Duodenal mucosa (tissue), 2 donors: ENCODE measurements around the gene CFAP100.

Experiments used
- H3K27ac ChIP-seq: one replicate; pipeline ENCODE4 v1.7.0; 2013; ENCODE audit warnings: low read depth, low read length
- H3K27me3 ChIP-seq, 2 donors: one replicate each; pipeline ENCODE4 v1.7.0; 2013; ENCODE audit warnings: low read length in 2 of 2, control low read depth in 1 of 2; ENCODE audit not compliant: insufficient read depth in 2 of 2, control insufficient read depth in 1 of 2
- H3K36me3 ChIP-seq, 2 donors: one replicate each; pipeline ENCODE4 v1.7.0; 2013; ENCODE audit warnings: low read length in 2 of 2, control low read depth in 1 of 2; ENCODE audit not compliant: insufficient read depth in 2 of 2, control insufficient read depth in 1 of 2
- H3K4me1 ChIP-seq, 2 donors: one replicate each; pipeline ENCODE4 v1.7.0; 2013; ENCODE audit warnings: low read length in 2 of 2, control low read depth in 1 of 2; ENCODE audit not compliant: insufficient read depth in 2 of 2, control insufficient read depth in 1 of 2
- H3K4me3 ChIP-seq, 2 donors: one replicate each; pipeline ENCODE4 v1.7.0; 2013; ENCODE audit warnings: low read length in 2 of 2, low read depth in 1 of 2
- H3K9ac ChIP-seq, 2 donors: one replicate each; pipeline ENCODE4 v1.7.0; 2013; ENCODE audit warnings: low read length in 2 of 2, low read depth in 1 of 2
- H3K9me3 ChIP-seq, 2 donors: one replicate each; pipeline ENCODE4 v1.7.0; 2013; ENCODE audit warnings: low read length in 2 of 2, control low read depth in 1 of 2; ENCODE audit not compliant: control insufficient read depth in 1 of 2

CFAP100 gene

DNA sequence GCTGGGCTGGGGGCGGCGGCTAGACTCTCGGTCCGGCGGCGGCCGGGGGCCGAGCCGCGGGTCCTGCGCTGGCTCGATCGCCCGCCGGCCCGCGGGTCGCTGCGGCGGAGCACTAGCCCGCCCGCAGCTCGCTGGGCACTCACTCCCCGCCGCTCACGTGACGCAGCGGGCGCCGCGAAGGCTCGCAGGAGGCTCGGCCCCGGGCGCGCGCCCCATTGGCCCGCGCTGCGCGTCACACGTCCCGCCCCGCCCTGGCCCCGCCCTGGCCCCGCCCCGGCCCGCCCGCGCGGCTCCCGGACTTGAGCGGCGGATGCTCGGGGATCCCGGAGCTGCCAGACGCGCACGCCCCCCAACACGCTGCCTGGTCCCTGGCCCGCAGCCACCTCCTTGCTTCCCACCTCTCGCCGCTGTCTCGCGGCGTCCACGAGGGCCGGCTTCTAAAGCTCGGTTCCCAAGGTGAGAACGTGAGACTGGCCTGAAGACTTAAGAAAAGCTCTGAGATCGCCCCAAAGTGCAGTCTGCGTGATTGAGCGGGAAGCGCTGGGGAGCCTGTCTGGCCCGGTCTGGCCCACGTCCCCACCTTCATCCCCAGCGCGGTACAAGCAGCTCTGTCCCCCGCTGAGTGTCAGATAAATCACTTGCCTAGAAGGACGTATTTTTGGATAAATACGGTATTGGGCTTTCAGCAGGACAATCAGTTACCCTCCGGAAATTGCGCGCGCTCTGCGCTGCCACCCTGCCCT lies 37.2 kb upstream of the CFAP100 start, which contains the start of gene KLF15:
Gene KLF15, minus strand, starts transcription at position 114 of the 743 bp plus-strand sequence. CDS start 4,486 bp downstream, outside the sequence.
- H3K4me3 ChIP-seq = peak within 1 kb of the TSS; percentile 79 to 83
- H3K4me1 ChIP-seq = peaks cover 10 to 11% of the 10 kb centered on the region in 2 donors
- H3K9ac ChIP-seq = peak within 1 kb of the TSS; percentile 51 to 73
- H3K27me3 ChIP-seq = peaks cover 33 to 35% of the 10 kb centered on the region in 2 donors
- peak within 1 kb of the TSS; percentile 78 for H3K27ac ChIP-seq
- no peaks in the 10 kb centered on the region for H3K36me3 ChIP-seq
- H3K9me3 ChIP-seq = no peaks in the 10 kb centered on the region

DNA sequence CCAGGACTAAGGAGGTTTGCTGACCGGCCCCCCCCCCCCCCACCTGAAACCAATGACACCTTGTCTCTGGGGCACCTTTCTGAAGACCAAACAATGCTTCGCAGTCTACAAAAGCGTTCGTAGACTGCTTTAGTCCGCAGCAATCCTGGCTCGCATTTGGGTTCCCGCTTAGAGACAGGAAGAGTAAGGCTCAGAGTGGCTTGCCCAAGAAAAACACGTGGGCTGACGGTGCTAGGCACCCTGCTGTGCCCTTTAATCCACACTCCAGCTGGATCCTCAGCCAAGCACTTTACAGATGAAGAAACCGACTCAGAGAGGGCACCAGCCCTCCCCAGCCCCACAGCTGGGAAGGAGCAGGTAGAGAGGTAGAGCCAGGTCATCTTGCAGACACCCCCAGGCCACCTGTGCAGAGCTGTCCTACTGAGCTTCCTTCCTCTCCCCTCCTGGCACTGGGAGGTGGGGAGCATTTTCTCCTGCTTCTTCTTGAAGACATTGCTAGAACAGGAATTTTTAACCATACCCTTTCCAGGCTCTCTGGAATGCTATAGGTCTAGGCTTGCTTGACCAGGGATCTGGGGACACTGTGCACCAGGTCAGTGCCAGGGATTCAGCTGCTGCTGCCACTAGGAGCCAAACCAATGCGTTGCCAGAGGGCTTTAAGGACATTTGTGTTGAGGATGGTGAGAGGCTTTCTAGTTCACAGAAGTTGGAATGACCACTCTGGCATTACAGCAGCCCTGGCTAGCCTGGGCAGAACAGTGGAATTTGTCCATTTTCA lies 36.5 kb upstream of the CFAP100 start:
- H3K9me3 ChIP-seq = no peaks in the 10 kb centered on the region
- no peaks in the 10 kb centered on the region for H3K36me3 ChIP-seq
- H3K4me1 ChIP-seq = peaks cover 10 to 11% of the 10 kb centered on the region in 2 donors
- H3K9ac ChIP-seq = no peak overlapping the region
- H3K27ac ChIP-seq = no peak overlapping the region
- peak overlapping the region; percentile 67 to 72 for H3K4me3 ChIP-seq
- peaks cover 33 to 35% of the 10 kb centered on the region in 2 donors for H3K27me3 ChIP-seq

DNA sequence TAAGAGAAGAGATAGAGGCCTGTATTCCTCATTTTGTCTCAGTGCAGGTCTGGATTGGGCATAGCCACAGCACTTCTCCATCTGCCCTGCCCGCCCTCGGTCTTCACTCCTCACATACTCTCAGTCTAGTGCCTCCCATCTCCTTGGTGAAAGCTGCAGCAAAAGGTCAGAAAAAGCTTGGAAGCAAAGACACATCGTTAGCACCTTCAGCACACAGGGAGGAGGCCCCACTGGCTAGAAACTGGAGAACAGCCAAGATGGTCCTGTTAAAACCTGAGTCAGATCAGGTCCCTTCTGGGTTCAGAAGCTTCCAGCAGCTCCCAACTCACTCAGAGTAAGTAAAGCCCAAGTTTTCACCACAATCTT lies 35.9 kb upstream of the CFAP100 start:
- Histone ChIP-seq H3K36me3 (no peaks in the 10 kb centered on the region), H3K9ac (no peak overlapping the region), H3K4me3 (no peak overlapping the region), H3K27me3 (peaks cover 33 to 35% of the 10 kb centered on the region in 2 donors), H3K9me3 (no peaks in the 10 kb centered on the region), H3K27ac (no peak overlapping the region), H3K4me1 (peaks cover 10 to 11% of the 10 kb centered on the region in 2 donors)

DNA sequence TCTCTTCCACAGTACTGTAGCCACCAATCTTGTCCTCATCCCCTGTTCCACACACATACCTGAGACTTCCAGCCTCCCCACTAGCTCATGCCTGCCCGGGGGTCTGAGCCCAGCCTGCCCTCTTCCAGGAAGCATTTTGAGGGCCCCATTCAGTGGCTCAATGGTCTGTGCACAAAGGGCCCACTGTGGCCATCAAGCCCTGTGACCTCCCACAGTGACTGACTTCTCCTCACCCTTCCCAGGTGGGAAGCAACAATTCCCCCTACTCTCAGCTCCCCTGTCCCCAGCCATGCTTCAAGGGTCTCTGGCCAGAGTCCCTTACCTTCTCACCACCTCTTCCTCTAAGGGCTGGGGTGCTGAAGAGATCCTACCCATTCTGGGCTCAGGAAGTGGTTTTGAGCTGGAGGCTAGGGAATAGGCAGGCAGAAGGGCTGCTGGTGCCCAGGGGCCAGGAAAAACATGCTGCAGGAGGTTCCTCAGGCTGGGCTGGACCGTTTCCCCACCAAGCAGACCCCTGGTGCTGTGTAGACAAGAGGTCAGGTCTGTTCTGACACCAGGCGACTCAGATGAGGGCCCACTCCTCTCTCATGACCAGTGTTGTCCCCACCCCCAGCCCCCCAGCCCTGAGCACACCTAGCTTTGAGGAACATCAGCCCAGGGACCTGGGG lies 34.5 kb upstream of the CFAP100 start:
- Histone ChIP-seq H3K4me1 (peaks cover 10 to 11% of the 10 kb centered on the region in 2 donors), H3K9ac (no peak overlapping the region), H3K4me3 (no peak overlapping the region), H3K27ac (no peak overlapping the region), H3K27me3 (peaks cover 33 to 35% of the 10 kb centered on the region in 2 donors), H3K36me3 (no peaks in the 10 kb centered on the region), H3K9me3 (no peaks in the 10 kb centered on the region)

DNA sequence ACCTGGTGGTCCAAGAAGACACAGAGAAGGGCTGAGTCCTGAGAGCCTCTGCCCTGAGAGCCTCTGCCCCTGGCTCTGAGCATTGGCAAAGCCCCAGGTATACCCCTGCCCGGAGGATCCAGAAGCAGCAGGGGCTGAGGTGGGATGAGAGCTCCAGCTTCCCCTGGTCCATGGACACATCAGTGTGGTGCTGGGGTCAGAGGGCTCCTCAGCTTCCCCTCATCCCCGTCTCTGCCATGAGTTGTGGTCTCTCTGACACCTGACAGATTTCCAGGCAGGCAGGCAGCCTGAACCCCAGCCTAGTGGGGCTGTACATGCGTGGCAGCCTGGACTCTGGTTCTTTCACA lies 34.0 kb upstream of the CFAP100 start:
- H3K36me3 ChIP-seq = no peaks in the 10 kb centered on the region

DNA sequence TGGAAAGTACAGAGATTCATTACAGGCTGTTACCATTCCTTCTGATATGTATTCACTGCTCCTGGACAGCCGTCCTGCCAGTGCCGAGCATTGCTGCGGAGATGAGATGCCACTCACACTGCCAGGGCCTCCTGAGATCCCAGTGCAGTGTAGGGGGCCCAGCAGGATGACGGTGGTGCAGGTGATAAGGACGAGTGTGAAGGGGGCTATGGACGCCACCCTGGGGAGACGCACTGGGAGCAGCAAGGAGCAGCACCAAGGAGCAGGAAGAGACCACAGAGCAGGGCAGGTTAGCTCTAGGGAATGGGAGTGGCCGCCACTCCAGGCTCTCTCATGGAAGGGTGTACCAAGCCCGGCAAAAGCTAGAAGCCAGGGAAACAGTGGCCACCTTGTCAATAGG lies 33.5 kb upstream of the CFAP100 start:
- peaks cover 29 to 33% of the 10 kb centered on the region in 2 donors for H3K27me3 ChIP-seq
- H3K4me3 ChIP-seq = no peak overlapping the region
- peaks cover 4 to 10% of the 10 kb centered on the region in 2 donors for H3K4me1 ChIP-seq
- no peaks in the 10 kb centered on the region for H3K9me3 ChIP-seq
- H3K9ac ChIP-seq = no peak overlapping the region
- no peaks in the 10 kb centered on the region for H3K36me3 ChIP-seq
- H3K27ac ChIP-seq = no peak overlapping the region

More for the DNA sequence above, 34.0 kb upstream of the CFAP100 start:
- Histone ChIP-seq H3K4me3 (no peak overlapping the region), H3K27me3 (peaks cover 33% of the 10 kb centered on the region in 2 donors), H3K9ac (no peak overlapping the region), H3K27ac (no peak overlapping the region), H3K4me1 (peaks cover 8 to 10% of the 10 kb centered on the region in 2 donors), H3K9me3 (no peaks in the 10 kb centered on the region)

DNA sequence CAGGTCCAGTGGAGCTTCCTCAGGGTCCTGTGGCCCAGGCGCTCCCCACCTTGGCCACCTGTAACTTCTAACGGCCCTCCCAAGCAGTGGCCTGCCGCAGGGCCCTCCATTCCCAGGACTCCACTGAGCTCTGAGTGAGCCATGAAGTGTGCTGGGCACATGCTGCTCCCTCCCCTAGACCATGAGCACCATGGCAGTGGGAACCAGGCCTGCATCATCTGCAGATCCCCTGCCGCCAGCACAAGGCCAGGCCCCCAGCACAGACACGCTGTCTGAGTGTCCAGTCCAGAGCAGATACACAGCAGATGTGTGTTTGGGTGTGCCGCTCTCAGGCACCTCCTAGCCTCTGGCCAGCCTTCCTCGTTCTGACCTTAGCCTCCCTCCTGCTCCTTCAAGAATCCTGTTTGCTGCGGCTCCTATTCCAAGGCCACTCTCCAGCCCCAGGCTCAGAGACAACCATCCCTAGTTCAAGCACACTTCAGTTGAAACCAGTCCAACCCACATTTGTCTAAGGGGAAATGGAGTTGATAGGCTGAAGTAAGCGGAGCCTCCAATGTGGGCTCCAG lies 30.5 kb upstream of the CFAP100 start:
- H3K4me3 ChIP-seq = no peak overlapping the region
- H3K27me3 ChIP-seq = peaks cover 17 to 21% of the 10 kb centered on the region in 2 donors
- no peak overlapping the region for H3K27ac ChIP-seq
- no peaks in the 10 kb centered on the region for H3K4me1 ChIP-seq
- no peak overlapping the region for H3K9ac ChIP-seq
- H3K9me3 ChIP-seq = no peaks in the 10 kb centered on the region
- H3K36me3 ChIP-seq = no peaks in the 10 kb centered on the region

DNA sequence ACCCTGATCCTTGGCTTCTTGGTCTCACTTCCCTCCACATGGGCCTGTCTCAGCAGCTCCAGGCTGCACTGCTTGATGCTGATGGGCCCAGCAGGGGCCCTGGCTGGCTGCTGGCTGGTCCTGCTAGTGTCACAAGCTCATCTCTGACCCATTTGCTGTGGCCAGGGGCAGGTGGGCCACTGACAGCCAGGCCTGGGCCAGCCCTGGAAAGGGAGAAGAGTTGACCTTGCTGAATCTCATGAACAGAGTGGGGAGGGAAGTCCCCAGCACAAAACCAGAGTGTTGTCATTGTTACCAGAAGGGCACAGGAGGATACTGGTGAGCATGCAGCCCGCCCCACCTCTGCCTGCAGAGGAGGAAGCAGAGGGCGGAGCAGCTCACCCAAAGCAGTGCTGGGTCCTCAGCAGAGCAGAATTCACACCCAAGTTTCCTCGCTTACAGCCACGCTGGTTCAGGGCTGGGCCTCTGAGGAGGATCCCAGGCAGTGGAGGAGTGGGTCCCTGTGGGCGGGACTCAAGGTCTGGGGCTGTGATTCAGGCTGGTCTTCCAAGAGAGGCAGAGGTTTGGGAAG lies 29.9 kb upstream of the CFAP100 start:
- H3K27me3 ChIP-seq = peaks cover 12 to 16% of the 10 kb centered on the region in 2 donors
- H3K9ac ChIP-seq = no peak overlapping the region
- H3K9me3 ChIP-seq = no peaks in the 10 kb centered on the region
- H3K36me3 ChIP-seq = no peaks in the 10 kb centered on the region
- H3K4me3 ChIP-seq = no peak overlapping the region
- H3K27ac ChIP-seq = no peak overlapping the region
- H3K4me1 ChIP-seq = no peaks in the 10 kb centered on the region

DNA sequence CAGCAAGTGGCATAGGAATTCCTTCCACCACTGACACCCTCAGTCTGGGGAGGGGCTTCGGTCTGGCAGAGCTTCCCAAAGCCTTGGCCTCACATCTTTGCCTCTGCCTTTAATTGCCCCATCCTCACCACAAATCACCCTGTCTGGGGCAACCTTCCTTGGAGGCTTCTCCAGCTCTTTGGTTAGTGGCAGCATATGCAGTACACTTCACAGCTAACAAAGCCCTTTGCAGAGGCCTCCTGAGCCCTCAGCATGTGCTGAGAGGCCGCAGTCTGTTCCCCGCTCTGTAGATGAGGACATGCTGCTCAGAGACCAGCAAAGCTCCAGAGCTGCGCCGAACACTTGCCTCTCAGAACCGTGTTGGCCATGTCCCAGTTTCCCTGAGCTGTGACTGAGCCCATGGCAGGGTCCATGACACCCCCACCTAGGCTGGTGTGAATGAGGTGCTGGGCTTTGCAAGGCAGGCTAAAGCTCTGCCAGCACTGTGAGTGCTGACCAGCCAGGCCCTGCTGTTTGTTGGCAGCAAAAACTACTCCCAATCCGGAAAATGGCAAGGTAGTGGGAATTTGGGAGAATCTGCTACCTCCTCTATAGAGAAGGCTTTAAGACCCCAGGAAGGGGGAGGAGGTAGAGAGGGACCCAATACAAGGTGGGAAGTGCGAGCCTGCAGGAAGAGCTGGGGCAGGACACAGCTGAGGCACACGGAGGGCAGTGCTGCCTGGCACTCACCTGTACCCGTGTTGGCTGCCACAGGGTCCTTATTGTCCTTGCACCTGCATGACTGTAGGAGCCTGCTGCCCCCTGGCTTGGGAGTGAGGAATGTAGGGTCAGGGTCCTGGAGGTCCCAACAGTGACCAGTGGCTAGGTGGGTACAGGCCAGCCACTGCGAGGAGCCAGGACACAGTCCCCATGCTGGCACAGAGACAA lies 29.1 kb upstream of the CFAP100 start:
- H3K36me3 ChIP-seq = no peaks in the 10 kb centered on the region
- no peak overlapping the region for H3K4me3 ChIP-seq
- peaks cover 4 to 9% of the 10 kb centered on the region in 2 donors for H3K27me3 ChIP-seq
- no peak overlapping the region for H3K9ac ChIP-seq
- no peaks in the 10 kb centered on the region for H3K9me3 ChIP-seq
- H3K4me1 ChIP-seq = no peaks in the 10 kb centered on the region
- H3K27ac ChIP-seq = no peak overlapping the region
